ENCODE measurements around the gene ANTXRL. TPM values are rescaled to one million over a fixed set of nuclear protein-coding genes. Genes with fewer than 3 reads are reported as not detected.

ANTXRL gene
- polyA plus RNA-seq, 1 donor from 2014 or later: not detected

DNA sequence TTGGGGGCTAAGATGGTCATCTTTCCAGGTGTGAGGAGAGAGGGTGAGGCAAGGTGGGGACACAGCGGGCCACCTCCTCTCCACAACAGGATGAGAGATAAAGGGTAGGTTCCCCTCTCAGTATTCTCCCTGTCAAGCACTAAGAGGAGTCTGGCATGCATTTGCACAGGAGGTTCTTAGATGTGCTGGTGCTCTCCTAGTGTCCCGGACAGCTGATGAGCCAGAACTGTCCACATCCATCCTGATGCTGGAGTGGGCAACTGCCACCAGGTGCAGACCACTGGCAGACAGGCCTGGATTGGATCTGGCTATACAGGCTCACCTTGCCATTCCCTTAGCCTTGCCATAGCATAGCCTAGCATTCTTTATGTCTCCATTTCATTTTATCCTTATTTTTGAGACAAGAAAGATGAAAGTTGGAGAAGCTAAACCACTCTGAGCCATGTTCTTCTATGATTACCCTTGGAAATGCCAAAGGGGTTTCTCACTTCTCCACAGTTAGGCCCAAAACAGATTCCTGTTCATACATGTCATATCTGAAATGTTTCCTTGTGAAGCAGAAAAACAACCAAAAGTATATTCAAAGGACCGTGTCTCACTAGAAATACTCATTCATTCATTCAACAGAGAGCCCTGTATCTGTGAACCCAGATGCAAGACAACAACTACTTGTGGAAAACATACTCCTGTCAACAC, 48.8 kb upstream of the ANTXRL start:
- no peak for TF ChIP-seq EP300 (conservative IDR thresholded peaks at IDR 0.05; ENCODE audit: poor library complexity, severe bottlenecking)
- no peak for TF ChIP-seq EZH2 (IDR thresholded peaks at IDR 0.05; ENCODE audit: borderline replicate concordance, insufficient read depth, low read length, poor library complexity, severe bottlenecking)
- no peak for TF ChIP-seq MXI1 (conservative IDR thresholded peaks at IDR 0.05; ENCODE audit: poor library complexity, severe bottlenecking)
- no peak for TF ChIP-seq POLR2AphosphoS5 (IDR thresholded peaks at IDR 0.05)
- TF ChIP-seq TAF1 (IDR thresholded peaks at IDR 0.05; ENCODE audit: low read depth): no peak
- TF ChIP-seq, protein P1, sequence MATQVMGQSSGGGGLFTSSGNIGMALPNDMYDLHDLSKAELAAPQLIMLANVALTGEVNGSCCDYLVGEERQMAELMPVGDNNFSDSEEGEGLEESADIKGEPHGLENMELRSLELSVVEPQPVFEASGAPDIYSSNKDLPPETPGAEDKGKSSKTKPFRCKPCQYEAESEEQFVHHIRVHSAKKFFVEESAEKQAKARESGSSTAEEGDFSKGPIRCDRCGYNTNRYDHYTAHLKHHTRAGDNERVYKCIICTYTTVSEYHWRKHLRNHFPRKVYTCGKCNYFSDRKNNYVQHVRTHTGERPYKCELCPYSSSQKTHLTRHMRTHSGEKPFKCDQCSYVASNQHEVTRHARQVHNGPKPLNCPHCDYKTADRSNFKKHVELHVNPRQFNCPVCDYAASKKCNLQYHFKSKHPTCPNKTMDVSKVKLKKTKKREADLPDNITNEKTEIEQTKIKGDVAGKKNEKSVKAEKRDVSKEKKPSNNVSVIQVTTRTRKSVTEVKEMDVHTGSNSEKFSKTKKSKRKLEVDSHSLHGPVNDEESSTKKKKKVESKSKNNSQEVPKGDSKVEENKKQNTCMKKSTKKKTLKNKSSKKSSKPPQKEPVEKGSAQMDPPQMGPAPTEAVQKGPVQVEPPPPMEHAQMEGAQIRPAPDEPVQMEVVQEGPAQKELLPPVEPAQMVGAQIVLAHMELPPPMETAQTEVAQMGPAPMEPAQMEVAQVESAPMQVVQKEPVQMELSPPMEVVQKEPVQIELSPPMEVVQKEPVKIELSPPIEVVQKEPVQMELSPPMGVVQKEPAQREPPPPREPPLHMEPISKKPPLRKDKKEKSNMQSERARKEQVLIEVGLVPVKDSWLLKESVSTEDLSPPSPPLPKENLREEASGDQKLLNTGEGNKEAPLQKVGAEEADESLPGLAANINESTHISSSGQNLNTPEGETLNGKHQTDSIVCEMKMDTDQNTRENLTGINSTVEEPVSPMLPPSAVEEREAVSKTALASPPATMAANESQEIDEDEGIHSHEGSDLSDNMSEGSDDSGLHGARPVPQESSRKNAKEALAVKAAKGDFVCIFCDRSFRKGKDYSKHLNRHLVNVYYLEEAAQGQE (IDR thresholded peaks at IDR 0.05; ENCODE audit: borderline replicate concordance): no peak
- TF ChIP-seq, protein P2, sequence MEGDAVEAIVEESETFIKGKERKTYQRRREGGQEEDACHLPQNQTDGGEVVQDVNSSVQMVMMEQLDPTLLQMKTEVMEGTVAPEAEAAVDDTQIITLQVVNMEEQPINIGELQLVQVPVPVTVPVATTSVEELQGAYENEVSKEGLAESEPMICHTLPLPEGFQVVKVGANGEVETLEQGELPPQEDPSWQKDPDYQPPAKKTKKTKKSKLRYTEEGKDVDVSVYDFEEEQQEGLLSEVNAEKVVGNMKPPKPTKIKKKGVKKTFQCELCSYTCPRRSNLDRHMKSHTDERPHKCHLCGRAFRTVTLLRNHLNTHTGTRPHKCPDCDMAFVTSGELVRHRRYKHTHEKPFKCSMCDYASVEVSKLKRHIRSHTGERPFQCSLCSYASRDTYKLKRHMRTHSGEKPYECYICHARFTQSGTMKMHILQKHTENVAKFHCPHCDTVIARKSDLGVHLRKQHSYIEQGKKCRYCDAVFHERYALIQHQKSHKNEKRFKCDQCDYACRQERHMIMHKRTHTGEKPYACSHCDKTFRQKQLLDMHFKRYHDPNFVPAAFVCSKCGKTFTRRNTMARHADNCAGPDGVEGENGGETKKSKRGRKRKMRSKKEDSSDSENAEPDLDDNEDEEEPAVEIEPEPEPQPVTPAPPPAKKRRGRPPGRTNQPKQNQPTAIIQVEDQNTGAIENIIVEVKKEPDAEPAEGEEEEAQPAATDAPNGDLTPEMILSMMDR (IDR thresholded peaks at IDR 0.05; ENCODE audit: poor library complexity, severe bottlenecking): no peak
- no peak for TF ChIP-seq RAD21 (conservative IDR thresholded peaks at IDR 0.05)
- TF ChIP-seq SMC3 (conservative IDR thresholded peaks at IDR 0.05; ENCODE audit: poor library complexity): no peak
- H3K4me3 ChIP-seq (ENCODE audit: low read length): no peak overlapping the region
- H3K36me3 ChIP-seq (ENCODE audit: insufficient read depth, low read length): no peaks in the 10 kb centered on the region
- H3F3A ChIP-seq (ENCODE audit: insufficient read depth, low read length, poor library complexity, severe bottlenecking): no peaks in the 10 kb centered on the region
- no peaks in the 10 kb centered on the region for H3K9me3 ChIP-seq (ENCODE audit: low read length)
- no peak overlapping the region for H3K27ac ChIP-seq (ENCODE audit: low read length)
- no peak overlapping the region for H2AFZ ChIP-seq (ENCODE audit: low read depth, low read length)
- H3K4me2 ChIP-seq (ENCODE audit: low read length): no peak overlapping the region
- H3K9ac ChIP-seq (ENCODE audit: low read length): no peak overlapping the region
- no peaks in the 10 kb centered on the region for H4K20me1 ChIP-seq (ENCODE audit: insufficient read depth)
- no peaks in the 10 kb centered on the region for H3K9me2 ChIP-seq (ENCODE audit: insufficient read depth, low read length)
- no peaks in the 10 kb centered on the region for H3K27me3 ChIP-seq (ENCODE audit: insufficient read depth, low read depth, low read length)
- no peaks in the 10 kb centered on the region for H3K79me2 ChIP-seq (replicated peaks; ENCODE audit: insufficient read depth, low read length)

DNA sequence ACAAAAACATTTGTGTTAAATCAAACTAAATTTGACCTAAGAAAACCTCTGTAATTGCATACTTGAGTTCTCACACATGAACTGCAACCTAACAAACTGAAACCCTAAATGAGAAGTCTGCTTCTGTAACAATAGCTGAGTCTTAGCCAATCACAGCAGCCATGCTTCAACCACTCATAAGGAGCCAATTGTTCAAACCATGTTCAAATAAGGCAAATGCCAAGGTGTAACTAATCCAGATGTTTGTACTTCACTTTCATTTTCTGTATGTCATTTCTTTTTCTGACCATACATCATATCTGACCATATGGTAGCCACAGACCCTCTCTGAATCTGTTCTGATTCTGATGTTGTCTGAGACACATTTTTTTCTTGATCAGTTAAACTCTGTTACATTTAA, 47.5 kb upstream of the ANTXRL start:
- no peak overlapping the region for H3K4me3 ChIP-seq (ENCODE audit: low read length)
- H3K27ac ChIP-seq (ENCODE audit: low read length): no peak overlapping the region
- no peaks in the 10 kb centered on the region for H3K36me3 ChIP-seq (ENCODE audit: insufficient read depth, low read length)
- H3K4me2 ChIP-seq (ENCODE audit: low read length): no peak overlapping the region
- no peaks in the 10 kb centered on the region for H3K79me2 ChIP-seq (replicated peaks; ENCODE audit: insufficient read depth, low read length)
- no peaks in the 10 kb centered on the region for H4K20me1 ChIP-seq (ENCODE audit: insufficient read depth)
- H3K9ac ChIP-seq (ENCODE audit: low read length): no peak overlapping the region
- no peak overlapping the region for H2AFZ ChIP-seq (ENCODE audit: low read depth, low read length)
- H3K27me3 ChIP-seq (ENCODE audit: insufficient read depth, low read depth, low read length): no peaks in the 10 kb centered on the region
- H3K9me3 ChIP-seq (ENCODE audit: low read length): no peaks in the 10 kb centered on the region
- TF ChIP-seq EP300 (conservative IDR thresholded peaks at IDR 0.05; ENCODE audit: poor library complexity, severe bottlenecking) (no peak), POLR2AphosphoS5 (IDR thresholded peaks at IDR 0.05) (no peak), TAF1 (IDR thresholded peaks at IDR 0.05; ENCODE audit: low read depth) (no peak), EZH2 (IDR thresholded peaks at IDR 0.05; ENCODE audit: borderline replicate concordance, insufficient read depth, low read length, poor library complexity, severe bottlenecking) (no peak), MXI1 (conservative IDR thresholded peaks at IDR 0.05; ENCODE audit: poor library complexity, severe bottlenecking) (no peak), RAD21 (conservative IDR thresholded peaks at IDR 0.05) (no peak), SMC3 (conservative IDR thresholded peaks at IDR 0.05; ENCODE audit: poor library complexity) (no peak)
- TF ChIP-seq, protein P1 (IDR thresholded peaks at IDR 0.05; ENCODE audit: borderline replicate concordance): no peak
- TF ChIP-seq, protein P2 (IDR thresholded peaks at IDR 0.05; ENCODE audit: poor library complexity, severe bottlenecking): no peak
- H3K9me2 ChIP-seq (ENCODE audit: insufficient read depth, low read length): no peaks in the 10 kb centered on the region
- no peaks in the 10 kb centered on the region for H3F3A ChIP-seq (ENCODE audit: insufficient read depth, low read length, poor library complexity, severe bottlenecking)

Data from neural cell (in vitro differentiated cells).